Mesenchymal stem cell (in vitro differentiated cells and primary cell): ENCODE results near the gene ATP1A2.

ENCODE experiments used
- DNase-seq: peaks from one replicate; pipeline ENCODE4 v3.0.0-alpha.2; 2013
- H2AFZ ChIP-seq: one replicate; pipeline ENCODE4 v1.6.1; 2013; ENCODE audit warnings: low read depth, mild to moderate bottlenecking, control low read depth, inconsistent platforms, low read length, moderate library complexity
- H2AK5ac ChIP-seq: 2 replicates; pipeline ENCODE4 v1.6.1; 2013; ENCODE audit warnings: low read length, moderate library complexity, mild to moderate bottlenecking, inconsistent platforms; ENCODE audit not compliant: severe bottlenecking
- H2BK120ac ChIP-seq: one replicate; pipeline ENCODE4 v1.6.1; 2013; ENCODE audit warnings: low read depth, mild to moderate bottlenecking, inconsistent platforms, low read length, moderate library complexity
- H2BK12ac ChIP-seq, 2 experiments: one replicate each; pipeline ENCODE4 v1.6.1; 2013; ENCODE audit warnings: inconsistent platforms in 2 of 2, low read length in 2 of 2, mild to moderate bottlenecking in 2 of 2, moderate library complexity in 2 of 2, control low read depth in 1 of 2
- H2BK15ac ChIP-seq: one replicate; pipeline ENCODE4 v1.6.1; 2013; ENCODE audit warnings: mild to moderate bottlenecking, low read depth, inconsistent platforms; ENCODE audit not compliant: poor library complexity, severe bottlenecking
- H2BK5ac ChIP-seq: 2 replicates; pipeline ENCODE4 v1.6.1; 2013; ENCODE audit warnings: low read depth, mild to moderate bottlenecking, low read length, control low read depth, inconsistent platforms; ENCODE audit not compliant: poor library complexity, severe bottlenecking
- H3K14ac ChIP-seq, 2 experiments: one replicate each; pipeline ENCODE4 v1.6.1; 2013; ENCODE audit warnings: inconsistent platforms in 2 of 2, low read length in 2 of 2, control low read depth in 1 of 2, mild to moderate bottlenecking in 1 of 2, moderate library complexity in 1 of 2
- H3K18ac ChIP-seq, 2 experiments: one replicate each; pipeline ENCODE4 v1.6.1; 2013; ENCODE audit warnings: inconsistent platforms in 2 of 2, low read length in 2 of 2, control low read depth in 1 of 2, low read depth in 1 of 2, mild to moderate bottlenecking in 1 of 2
- H3K23ac ChIP-seq, 2 experiments: one replicate each; pipeline ENCODE4 v1.6.1; 2013; ENCODE audit warnings: inconsistent platforms in 2 of 2, low read length in 2 of 2, mild to moderate bottlenecking in 2 of 2, moderate library complexity in 2 of 2, control low read depth in 1 of 2
- H3K27ac ChIP-seq: 2 replicates; pipeline ENCODE4 v1.5.1; 2013; ENCODE audit warnings: mild to moderate bottlenecking, moderate library complexity, low read length, control low read depth, inconsistent platforms; ENCODE audit not compliant: poor library complexity, severe bottlenecking
- H3K27me3 ChIP-seq, 2 experiments: 2 replicates each; pipeline versions ENCODE4 v1.6.1 to v1.7.0; 2013; ENCODE audit warnings: low read length in 2 of 2, mild to moderate bottlenecking in 2 of 2, moderate library complexity in 2 of 2, control low read depth in 1 of 2, inconsistent platforms in 1 of 2; ENCODE audit not compliant: control insufficient read depth in 1 of 2, insufficient read depth in 1 of 2
- H3K36me3 ChIP-seq, 2 experiments: 2 replicates each; pipeline versions ENCODE4 v1.6.1 to v1.7.0; 2013; ENCODE audit warnings: low read length in 2 of 2, control low read depth in 1 of 2, inconsistent platforms in 1 of 2, low read depth in 1 of 2, mild to moderate bottlenecking in 1 of 2; ENCODE audit not compliant: insufficient read depth in 2 of 2, control insufficient read depth in 1 of 2
- H3K4ac ChIP-seq, 2 experiments: one replicate each; pipeline ENCODE4 v1.6.1; 2013; ENCODE audit warnings: inconsistent platforms in 2 of 2, low read length in 2 of 2, mild to moderate bottlenecking in 2 of 2, moderate library complexity in 2 of 2, control low read depth in 1 of 2, low read depth in 1 of 2
- H3K4me1 ChIP-seq: 2 replicates; pipeline ENCODE4 v1.6.1; 2013; ENCODE audit warnings: low read depth, low read length, control low read depth; ENCODE audit not compliant: control insufficient read depth, insufficient read depth
- H3K4me2 ChIP-seq: 2 replicates; pipeline ENCODE4 v1.6.1; 2013; ENCODE audit warnings: low read length, mild to moderate bottlenecking, inconsistent platforms; ENCODE audit not compliant: poor library complexity, severe bottlenecking
- H3K4me3 ChIP-seq, 2 experiments: 2 replicates each; pipeline versions ENCODE4 v1.5.1 to v1.7.0; 2013; ENCODE audit warnings: low read length in 2 of 2, mild to moderate bottlenecking in 2 of 2, control low read depth in 1 of 2, low read depth in 1 of 2; ENCODE audit not compliant: insufficient read depth in 1 of 2
- H3K79me1 ChIP-seq: replicated peaks from 2 replicates; pipeline ENCODE4 v1.6.1; 2013; ENCODE audit warnings: mild to moderate bottlenecking, control low read depth, low read length, inconsistent platforms; ENCODE audit not compliant: poor library complexity, severe bottlenecking
- H3K9ac ChIP-seq: 2 replicates; pipeline ENCODE4 v1.7.0; 2013; ENCODE audit warnings: mild to moderate bottlenecking, low read length, moderate library complexity
- H3K9me3 ChIP-seq: 2 replicates; pipeline ENCODE4 v1.7.0; 2013; ENCODE audit warnings: mild to moderate bottlenecking, low read length; ENCODE audit not compliant: control insufficient read depth
- H4K8ac ChIP-seq: one replicate; pipeline ENCODE4 v1.6.1; 2013; ENCODE audit warnings: inconsistent platforms, mild to moderate bottlenecking, low read length, moderate library complexity
- H4K91ac ChIP-seq: one replicate; pipeline ENCODE4 v1.6.1; 2013; ENCODE audit warnings: mild to moderate bottlenecking, low read length, inconsistent platforms
- WGBS: methylation state at CpG from one replicate; pipeline ENCODE4 v1.1.7; 2013; ENCODE audit warnings: mixed read lengths; 5-methylcytosine and 5-hydroxymethylcytosine counted together

ATP1A2 gene

DNA sequence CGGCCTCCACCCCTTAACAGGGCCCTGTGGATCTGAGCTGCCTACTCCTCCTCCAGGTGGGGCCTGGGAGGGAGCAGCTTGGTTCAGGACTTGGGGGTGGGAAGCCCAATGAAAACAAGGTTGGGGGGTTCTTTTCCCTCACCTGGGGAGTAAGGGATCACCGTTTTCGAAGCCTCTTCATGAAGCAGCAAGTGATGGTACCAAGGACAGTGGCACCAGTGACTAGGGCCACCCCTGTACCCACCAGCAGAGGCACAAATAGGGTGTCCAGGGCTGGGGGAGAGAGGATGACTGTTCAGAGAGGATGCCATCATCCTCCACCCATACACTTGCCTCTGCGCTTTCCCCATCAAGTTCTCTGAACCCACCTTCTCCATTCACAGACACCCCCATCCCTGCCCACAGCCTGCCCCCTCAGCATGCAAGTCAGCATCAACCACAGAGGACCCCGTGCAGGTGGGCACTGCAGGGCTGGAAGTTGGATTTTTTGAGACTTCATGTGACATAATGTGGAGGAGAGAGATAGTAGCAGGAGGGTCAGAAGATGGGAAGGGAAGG is 23.8 kb upstream of the ATP1A2 start:
- Histone ChIP-seq H3K14ac (no peak overlapping the region), H3K9ac (no peak overlapping the region), H3K9me3 (no peaks in the 10 kb centered on the region), H2AFZ (no peak overlapping the region), H3K36me3 (peaks cover 13 to 59% of the 10 kb centered on the region in 2 experiments), H2BK120ac (no peak overlapping the region), H2BK15ac (no peak overlapping the region), H3K79me1 (peaks cover 7% of the 10 kb centered on the region), H3K18ac (no peak overlapping the region), H2BK12ac (no peak overlapping the region), H2AK5ac (no peak overlapping the region), H4K8ac (no peak overlapping the region), H3K23ac (no peak overlapping the region), H3K27ac (no peak overlapping the region), H3K4me1 (peaks cover 12% of the 10 kb centered on the region), H4K91ac (no peak overlapping the region), H3K4me3 (no peak overlapping the region), H2BK5ac (no peak overlapping the region), H3K4ac (no peak overlapping the region), H3K27me3 (no peaks in the 10 kb centered on the region), H3K4me2 (no peak overlapping the region)
- WGBS = 96% methylated on average over 4 of the region's 5 CpGs
- no peak for DNase-seq

DNA sequence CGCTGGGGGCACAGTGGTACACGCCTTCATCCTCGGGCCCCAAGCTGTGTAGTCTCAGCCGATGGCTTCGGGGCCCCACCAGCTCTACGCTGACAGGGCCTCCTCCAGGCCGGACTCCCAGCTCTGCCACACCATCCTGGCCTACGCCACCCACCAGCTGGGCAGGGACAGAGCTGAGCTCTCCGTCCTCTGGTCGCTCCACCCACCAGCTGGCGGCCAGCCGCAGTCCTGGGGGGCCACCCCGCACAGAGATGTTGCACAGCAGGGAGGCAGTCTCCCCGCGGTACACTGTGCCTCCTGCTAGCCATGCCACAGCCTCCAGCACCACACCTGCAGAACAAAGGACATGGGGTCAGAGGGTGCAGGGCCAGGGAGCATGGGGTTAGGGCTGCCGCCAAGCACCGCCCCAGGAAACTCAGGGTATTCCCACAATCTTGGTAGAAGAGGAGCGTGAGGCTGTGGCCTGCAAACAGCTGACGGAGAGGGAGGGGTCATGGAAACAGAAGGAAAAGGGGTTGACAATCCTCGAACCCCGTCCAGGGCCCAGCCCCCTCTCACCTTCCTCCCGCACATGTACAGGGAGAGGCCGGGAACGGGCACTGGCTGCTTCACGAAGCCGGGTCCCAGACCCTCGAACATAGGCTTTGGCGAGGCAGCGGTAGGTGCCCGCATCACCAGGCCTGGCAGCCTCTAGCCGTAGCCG is 23.0 kb upstream of the ATP1A2 start:
- no peak overlapping the region for H3K4ac ChIP-seq
- H3K14ac ChIP-seq = no peak overlapping the region
- H2BK5ac ChIP-seq = no peak overlapping the region
- no peak overlapping the region for H2AK5ac ChIP-seq
- no peaks in the 10 kb centered on the region for H3K9me3 ChIP-seq
- peaks cover 17% of the 10 kb centered on the region for H3K4me1 ChIP-seq
- no peak overlapping the region for H3K4me3 ChIP-seq
- no peak overlapping the region for H3K9ac ChIP-seq
- H3K23ac ChIP-seq = no peak overlapping the region
- no peak overlapping the region for H4K8ac ChIP-seq
- H3K27me3 ChIP-seq = no peaks in the 10 kb centered on the region
- H3K18ac ChIP-seq = no peak overlapping the region
- H2AFZ ChIP-seq = no peak overlapping the region
- WGBS = 94% methylated on average over 30 of the region's 32 CpGs
- no peak overlapping the region for H2BK15ac ChIP-seq
- no peak for DNase-seq
- peaks cover 13% of the 10 kb centered on the region for H3K79me1 ChIP-seq
- no peak overlapping the region for H2BK12ac ChIP-seq
- H4K91ac ChIP-seq = no peak overlapping the region
- no peak overlapping the region for H3K4me2 ChIP-seq
- no peak overlapping the region for H3K27ac ChIP-seq
- no peak overlapping the region for H2BK120ac ChIP-seq
- H3K36me3 ChIP-seq = peaks cover 13 to 56% of the 10 kb centered on the region in 2 experiments

DNA sequence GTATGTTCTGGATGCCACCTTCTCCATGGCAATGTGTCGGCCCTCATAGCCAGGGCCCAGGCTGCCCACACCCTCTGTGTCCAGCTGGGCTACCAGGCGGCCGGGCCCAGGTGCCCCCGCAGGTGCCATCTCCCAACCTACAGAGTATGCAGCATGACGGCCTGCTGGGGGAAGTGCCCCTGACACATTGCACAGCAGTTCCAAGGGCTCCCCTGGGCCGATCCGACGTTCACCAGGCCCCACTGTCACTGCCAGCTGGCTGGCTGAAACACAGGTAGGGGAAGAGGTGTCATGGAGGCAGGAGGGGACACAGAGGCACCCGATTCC is 22.5 kb upstream of the ATP1A2 start:
- H2BK5ac ChIP-seq = no peak overlapping the region
- H3K4me1 ChIP-seq = peaks cover 22% of the 10 kb centered on the region
- H3K9me3 ChIP-seq = no peaks in the 10 kb centered on the region
- H3K27ac ChIP-seq = no peak overlapping the region
- no peak overlapping the region for H3K4ac ChIP-seq
- H3K4me2 ChIP-seq = no peak overlapping the region
- H3K9ac ChIP-seq = no peak overlapping the region
- WGBS = 91% methylated on average over 9 of the region's 9 CpGs
- no peak overlapping the region for H2AK5ac ChIP-seq
- H3K4me3 ChIP-seq = no peak overlapping the region
- no peak for DNase-seq
- peaks cover 16% of the 10 kb centered on the region for H3K79me1 ChIP-seq
- peaks cover 13 to 54% of the 10 kb centered on the region in 2 experiments for H3K36me3 ChIP-seq
- H3K14ac ChIP-seq = no peak overlapping the region
- no peak overlapping the region for H3K23ac ChIP-seq
- H3K18ac ChIP-seq = no peak overlapping the region
- H3K27me3 ChIP-seq = no peaks in the 10 kb centered on the region
- no peak overlapping the region for H4K8ac ChIP-seq
- no peak overlapping the region for H2BK120ac ChIP-seq
- H2BK12ac ChIP-seq = no peak overlapping the region
- H2AFZ ChIP-seq = no peak overlapping the region
- H4K91ac ChIP-seq = no peak overlapping the region
- no peak overlapping the region for H2BK15ac ChIP-seq

DNA sequence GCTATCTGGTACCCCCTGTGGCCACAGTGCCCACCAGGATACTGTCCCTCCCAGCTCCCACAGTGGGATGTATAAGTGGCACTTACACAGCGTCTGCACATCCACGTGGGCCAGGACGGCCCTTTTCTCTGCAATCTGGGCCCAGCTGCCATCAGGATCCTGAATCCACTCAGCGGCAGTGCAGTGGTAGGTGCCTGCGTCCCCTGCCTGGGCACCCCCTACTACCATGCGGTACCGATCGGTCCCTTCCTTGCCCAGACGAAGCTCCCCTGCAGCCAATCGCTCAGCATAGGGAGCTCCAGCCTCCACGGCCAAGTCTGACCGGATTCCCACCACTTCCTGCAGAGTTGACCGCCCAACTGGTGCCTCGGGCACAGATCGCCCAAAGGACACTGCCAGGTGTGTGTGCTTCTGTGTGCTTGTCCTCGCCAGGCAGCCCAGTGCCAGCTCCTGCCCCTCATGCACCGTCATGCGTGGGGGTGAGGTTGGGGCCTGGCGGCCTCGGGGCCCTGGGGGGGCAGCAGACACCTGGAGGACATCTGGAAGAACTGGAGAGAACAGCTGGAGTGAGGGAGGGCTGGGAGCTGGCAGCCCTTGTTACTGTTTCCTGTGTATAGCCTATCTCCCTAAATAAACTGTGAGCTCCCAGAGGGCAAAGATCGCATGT is 21.8 kb upstream of the ATP1A2 start:
- Histone ChIP-seq H2BK15ac (no peak overlapping the region), H2BK5ac (no peak overlapping the region), H3K4me3 (no peak overlapping the region), H2AFZ (no peak overlapping the region), H3K14ac (no peak overlapping the region), H3K23ac (no peak overlapping the region), H4K8ac (no peak overlapping the region), H2BK120ac (no peak overlapping the region), H3K9me3 (no peaks in the 10 kb centered on the region), H3K27me3 (no peaks in the 10 kb centered on the region), H2BK12ac (no peak overlapping the region), H4K91ac (no peak overlapping the region), H2AK5ac (no peak overlapping the region), H3K4ac (no peak overlapping the region), H3K27ac (no peak overlapping the region), H3K79me1 (peaks cover 16% of the 10 kb centered on the region), H3K18ac (no peak overlapping the region), H3K4me1 (peaks cover 25% of the 10 kb centered on the region), H3K36me3 (peaks cover 13 to 51% of the 10 kb centered on the region in 2 experiments), H3K4me2 (no peak overlapping the region), H3K9ac (no peak overlapping the region)
- 91% methylated on average over 21 of the region's 21 CpGs for WGBS
- no peak for DNase-seq
